Occipital lobe (tissue), 2 donors: ENCODE data around the gene EPN2. TPM values are rescaled to one million over a fixed set of nuclear protein-coding genes. Genes with fewer than 3 reads are reported as not detected.

Experiments
- DNase-seq: peaks from one replicate; lab custom pipeline; 2025; lab: John Stamatoyannopoulos, UW
- total RNA-seq: library from RNA; depleted of rRNA; stranded (reverse); fragments of >200 nt; gene quantifications from one replicate; pipeline ENCODE4 v1.2.3, GENCODE V29; 2014

EPN2 gene
- total RNA-seq, 1 donor from 2014 or later: 53.5 TPM

DNA sequence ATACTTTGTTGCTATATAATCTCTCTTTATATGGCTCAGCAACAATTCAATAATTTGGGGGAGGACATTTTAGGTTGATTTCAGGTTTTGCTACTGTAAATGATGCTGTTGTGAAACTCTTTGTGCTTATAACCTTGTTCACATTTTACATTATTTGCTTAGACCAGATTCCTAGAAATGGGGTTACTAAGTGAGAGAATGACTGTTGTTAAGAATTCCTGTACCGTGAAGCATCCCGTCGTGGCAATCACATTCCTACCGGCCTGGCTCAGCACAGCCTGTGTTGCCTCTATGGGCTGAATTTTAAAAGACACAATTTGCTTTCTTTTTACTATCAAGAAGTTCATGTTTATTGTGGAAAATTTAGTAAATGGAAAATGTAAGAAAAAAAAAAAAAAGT is 94.0 kb downstream of the EPN2 start:
- no peak for DNase-seq

GRCh38 chr17:19331543-19332245 is 94.5 kb downstream of the EPN2 start:
- no peak for DNase-seq

GRCh38 chr17:19332371-19333131 is 95.4 kb downstream of the EPN2 start:
- DNase-seq: no peak

GRCh38 chr17:19333132-19333440 is 95.9 kb downstream of the EPN2 start:
- DNase-seq: no peak

- no peak for DNase-seq
These were observed 96.6 kb downstream of the EPN2 start for GRCh38 chr17:19333736-19334290.

GRCh38 chr17:19334331-19334730 is 97.2 kb downstream of the EPN2 start:
- no peak for DNase-seq

DNA sequence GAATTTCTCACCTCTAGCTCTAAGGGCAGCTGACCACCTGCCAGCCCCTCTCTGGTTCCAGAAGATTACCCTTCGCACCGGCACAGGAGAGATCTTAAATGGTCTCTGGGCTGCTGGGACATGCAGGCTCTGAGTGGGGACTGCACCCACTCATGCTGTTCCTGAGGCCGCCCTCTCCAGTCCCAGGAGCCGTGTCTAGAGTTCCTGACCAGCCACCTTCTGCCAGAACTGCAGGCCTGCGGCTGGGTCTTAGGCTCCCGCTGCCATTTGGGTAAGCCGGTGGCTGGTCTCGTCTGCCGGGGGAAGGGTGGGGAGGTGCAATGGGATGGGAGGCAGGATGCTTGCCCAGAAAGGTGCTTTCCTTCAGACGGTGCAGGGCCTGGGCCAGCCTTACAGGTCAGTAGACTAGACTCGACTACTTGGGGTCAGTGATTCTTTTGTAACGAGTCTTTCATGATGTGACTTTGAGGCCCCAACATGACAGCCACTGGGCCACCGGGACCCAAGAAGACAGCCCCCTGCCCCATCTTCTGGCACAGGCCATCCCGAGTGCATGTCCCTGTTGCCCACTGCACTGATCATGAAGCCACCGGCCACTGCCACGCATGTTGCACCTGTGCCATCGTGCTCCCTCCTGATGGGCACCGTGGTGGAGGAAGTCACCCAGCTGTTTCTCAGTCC is 98.9 kb downstream of the EPN2 start:
- DNase-seq: no peak

- DNase-seq: peak; percentile 57
These were observed 100.0 kb downstream of the EPN2 start for GRCh38 chr17:19336938-19337711.

- DNase-seq: no peak
These were observed 100.5 kb downstream of the EPN2 start for GRCh38 chr17:19337712-19338023.

GRCh38 chr17:19338031-19338990 is 101.1 kb downstream of the EPN2 start:
- no peak for DNase-seq

- DNase-seq: no peak
These were observed 102.2 kb downstream of the EPN2 start for GRCh38 chr17:19339341-19339815.

DNA sequence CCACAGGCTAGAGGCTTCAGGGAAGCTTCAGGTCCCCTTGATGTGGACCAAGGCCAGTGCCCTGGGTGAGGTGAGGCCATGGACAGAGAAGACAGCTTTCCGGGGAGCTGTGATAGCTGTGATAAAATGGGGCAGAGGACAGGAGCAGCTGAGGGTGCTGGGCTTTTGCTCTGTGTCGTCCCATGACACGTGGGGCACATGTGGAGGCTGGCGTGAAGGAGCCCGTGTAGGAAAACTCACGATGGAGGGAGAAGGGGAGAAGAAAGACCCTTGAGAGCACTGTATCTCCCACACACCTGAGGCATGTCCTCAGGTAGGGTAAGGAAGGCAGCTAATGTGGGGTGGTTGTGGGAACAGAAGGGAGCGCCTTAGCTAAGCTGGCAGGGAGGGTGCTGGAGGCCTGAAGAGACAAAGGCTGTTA is 104.1 kb downstream of the EPN2 start:
- DNase-seq: no peak

DNA sequence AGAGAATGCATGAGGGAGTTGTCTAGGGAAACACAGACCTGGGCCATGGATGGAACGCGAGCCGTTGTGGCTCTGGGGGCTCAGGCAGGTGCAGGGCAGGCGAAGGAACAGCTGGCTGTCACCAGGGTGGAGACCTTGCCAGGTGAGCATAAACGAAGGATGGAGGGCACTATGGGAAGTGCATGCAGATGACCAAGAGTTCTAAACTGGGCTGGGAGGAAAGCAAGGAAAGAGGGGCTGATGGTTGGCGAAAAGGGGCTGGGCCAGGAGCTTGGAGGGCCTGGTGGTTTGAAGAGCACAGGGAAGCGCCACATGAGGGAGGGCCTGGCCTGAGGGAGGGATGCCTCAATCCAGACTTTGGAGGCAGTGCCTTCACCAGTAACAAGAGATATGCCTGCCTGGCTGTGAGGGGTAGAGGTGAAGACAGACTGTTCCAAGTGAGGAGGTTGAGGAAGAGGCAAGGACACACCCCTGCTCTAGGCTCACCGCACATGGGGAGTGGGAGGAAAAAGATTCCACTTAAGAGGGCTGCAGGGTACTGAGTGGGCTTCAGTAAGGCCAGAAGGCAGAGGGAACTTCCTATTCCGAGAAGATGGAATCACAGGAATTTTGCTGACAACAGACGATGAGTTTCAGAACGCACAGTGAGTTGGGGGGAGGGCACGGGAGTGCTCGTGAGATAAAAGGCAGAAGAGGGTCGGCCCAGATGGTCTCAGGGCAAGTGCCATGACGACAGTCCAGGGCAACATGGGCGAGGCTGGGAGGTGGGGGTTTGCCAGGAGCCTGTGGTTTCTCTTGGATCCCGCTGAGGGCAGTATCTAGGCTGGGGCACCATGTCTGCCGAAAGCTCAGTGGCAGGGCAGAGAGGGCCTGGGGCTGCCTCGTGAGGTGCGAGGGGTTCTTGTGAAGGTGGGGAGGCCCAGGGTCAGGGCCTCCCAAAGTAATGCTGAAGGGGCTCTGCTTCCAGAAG is 104.8 kb downstream of the EPN2 start:
- DNase-seq: no peak

DNA sequence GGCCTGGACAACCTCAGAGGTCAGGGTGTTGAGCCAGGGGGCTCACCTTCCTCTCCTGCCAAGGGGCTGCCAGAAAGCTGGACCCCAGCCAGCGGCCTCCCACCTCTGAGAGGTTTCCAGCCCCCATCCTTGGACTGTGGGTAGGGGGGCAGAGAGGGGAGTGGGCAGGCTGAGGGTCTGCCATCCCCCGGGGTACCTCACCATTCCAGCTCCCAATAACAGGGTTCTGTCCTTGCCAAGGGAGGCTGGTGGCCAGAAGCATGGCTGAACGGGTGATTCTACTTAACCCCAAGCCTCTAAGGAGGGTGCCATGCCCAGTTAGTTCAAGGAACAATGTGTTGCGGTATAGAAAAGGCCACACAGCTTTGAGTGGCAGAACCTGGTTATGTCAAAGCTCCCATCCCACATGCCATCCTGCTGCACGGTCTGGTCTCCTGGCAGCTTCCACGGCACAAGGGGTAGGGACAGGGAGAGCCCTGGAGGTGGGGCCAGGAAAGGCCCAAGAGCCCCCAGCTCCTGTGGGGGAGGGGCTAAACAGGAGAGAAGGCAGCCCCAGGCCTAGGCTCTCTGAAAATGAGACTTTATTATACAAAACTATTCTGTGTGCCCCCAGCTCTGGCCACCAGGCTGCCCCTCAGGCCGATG is 105.6 kb downstream of the EPN2 start:
- DNase-seq: no peak

DNA sequence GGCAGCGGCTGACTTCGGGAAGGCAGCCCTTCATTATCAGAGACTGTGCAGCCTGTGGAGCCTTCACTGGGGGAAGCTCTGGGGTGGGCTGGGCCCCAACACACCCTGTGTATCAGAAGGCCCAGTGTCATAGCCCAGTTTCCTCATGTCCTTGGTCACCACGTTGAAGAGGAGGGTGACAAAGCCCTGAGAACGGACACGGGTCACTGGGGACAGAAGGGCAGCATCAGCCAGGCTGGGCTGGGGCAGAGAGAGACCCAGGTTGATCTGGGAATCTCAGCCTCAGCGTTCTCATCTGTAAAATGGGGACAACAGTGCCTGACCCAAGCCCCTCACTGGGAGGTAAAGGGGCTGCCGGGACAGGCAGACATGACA is 106.1 kb downstream of the EPN2 start:
- DNase-seq: no peak

DNA sequence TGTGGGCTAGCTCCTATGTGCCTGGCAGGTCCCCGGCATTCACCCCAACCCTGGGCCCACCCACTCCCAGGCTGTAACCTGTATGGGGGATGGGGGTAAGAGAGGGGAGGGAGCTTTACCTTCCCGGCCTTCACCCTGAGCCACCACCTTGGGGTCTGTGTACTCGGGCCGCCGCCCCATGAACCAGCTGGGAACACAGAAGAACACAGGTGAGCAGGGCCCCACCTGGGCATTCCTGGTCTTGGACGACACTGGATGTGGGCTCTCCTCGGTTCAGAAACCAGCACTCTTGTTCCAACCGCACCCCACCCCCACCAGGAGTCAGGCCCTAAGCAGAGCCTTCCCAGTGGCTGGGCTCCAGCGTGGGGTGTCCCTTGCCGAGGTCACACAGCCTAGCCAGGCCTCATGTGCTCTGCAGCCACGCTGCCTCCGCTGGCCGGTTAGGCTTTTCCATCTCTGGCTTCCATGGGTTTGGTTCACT is 106.5 kb downstream of the EPN2 start:
- no peak for DNase-seq

GRCh38 chr17:19344311-19345066 is 107.3 kb downstream of the EPN2 start:
- DNase-seq: no peak

- no peak for DNase-seq
These were observed 107.9 kb downstream of the EPN2 start for GRCh38 chr17:19345067-19345460.
